HepG2 (cell line): Measurements from ENCODE around the gene HYOU1. TPM values are rescaled to one million over a fixed set of nuclear protein-coding genes. Genes with fewer than 3 reads are reported as not detected.

Source experiments
- ATAC-seq: fragments of 200-7000 bp; cut with Tn5 transposase; 3 replicates; pipeline ENCODE4 v1.9.1; 2020; ENCODE audit warnings: mild to moderate bottlenecking, moderate library complexity
- BruUV-seq: library from RNA; stranded (reverse); fragments of 400-500 nt; replicated peaks from 2 replicates; lab custom pipeline; 2021; lab: Mats Ljungman, UMichigan
- CTCF ChIA-PET: fragments of 300-600 bp; formaldehyde crosslinking; extraction: SDS; loops from one replicate; lab custom pipeline; 2021; ENCODE audit warnings: low total read pairs, inconsistent platforms, low intra/inter-chr PET ratio; lab: Yijun Ruan, JAX
- POLR2A ChIA-PET: fragments of 350-600 bp; sonication (Branson Sonifier 250); formaldehyde crosslinking; loops from one replicate; lab custom pipeline; 2020; ENCODE audit warnings: antibody characterized with exemption, inconsistent platforms; lab: Yijun Ruan, JAX
- DNase-seq: peaks from one replicate; pipeline ENCODE4 v3.0.0-alpha.2; 2015; ENCODE audit warnings: low spot score
- FAIRE-seq: peaks from 3 replicates; lab custom pipeline; 2011; peaks lifted over from hg19 to GRCh38; lab: Jason Lieb, UNC
- H2AFZ ChIP-seq: one replicate; pipeline ENCODE4 v1.6.1; 2011; ENCODE audit warnings: low read length, inconsistent platforms
- H3K27ac ChIP-seq: fragments of 300-600 bp; 3 replicates; pipeline ENCODE4 v1.8.0; 2011; ENCODE audit warnings: mixed run types, mild to moderate bottlenecking, mixed read lengths, low read length, inconsistent platforms; ENCODE audit not compliant: insufficient read depth; ENCODE audit errors: extremely low read length
- H3K27me3 ChIP-seq, 2 experiments: fragments of 200-600 bp in 1 of 2; 2 replicates in 1 of 2; 3 replicates in 1 of 2; pipeline versions ENCODE4 v1.6.0 to v1.8.0; 2011; ENCODE audit warnings: low read length in 2 of 2, mild to moderate bottlenecking in 2 of 2, moderate library complexity in 2 of 2, inconsistent platforms in 1 of 2; ENCODE audit not compliant: insufficient read depth in 2 of 2, control insufficient read depth in 1 of 2
- H3K36me3 ChIP-seq, 2 experiments: fragments of 200-600 bp in 1 of 2; replicated peaks in 1 of 2; 2 replicates in 1 of 2; 3 replicates in 1 of 2; pipeline versions ENCODE4 v1.5.1 to v1.8.0; 2011; ENCODE audit warnings: low read length in 2 of 2, inconsistent platforms in 1 of 2; ENCODE audit not compliant: insufficient read depth in 2 of 2, control insufficient read depth in 1 of 2
- H3K4me1 ChIP-seq: 2 replicates; pipeline ENCODE4 v1.5.1; 2012; ENCODE audit warnings: low read length, inconsistent platforms; ENCODE audit not compliant: insufficient read depth
- H3K4me2 ChIP-seq: 2 replicates; pipeline ENCODE4 v1.6.0; 2011; ENCODE audit warnings: low read depth, low read length, inconsistent platforms
- H3K4me3 ChIP-seq, 3 experiments: fragments of 200-600 bp in 1 of 3; sonication (generic), shearing (Covaris generic) in 1 of 3; replicated peaks in 1 of 3; 2 replicates each; pipeline ENCODE4 v1.5.1; 2011 to 2016; ENCODE audit warnings: low read length in 3 of 3, inconsistent platforms in 2 of 3, low read depth in 2 of 3, mild to moderate bottlenecking in 2 of 3, control low read depth in 1 of 3, mixed read lengths in 1 of 3; ENCODE audit not compliant: insufficient read depth in 1 of 3
- H3K79me2 ChIP-seq: one replicate; pipeline ENCODE4 v1.6.1; 2011; ENCODE audit warnings: low read length, inconsistent platforms; ENCODE audit not compliant: insufficient read depth
- H3K9ac ChIP-seq: 2 replicates; pipeline ENCODE4 v1.6.0; 2011; ENCODE audit warnings: mild to moderate bottlenecking, low read depth, low read length, inconsistent platforms; ENCODE audit not compliant: insufficient read depth
- H3K9me3 ChIP-seq: 2 replicates; pipeline ENCODE4 v1.5.1; 2012; ENCODE audit warnings: mild to moderate bottlenecking, low read length
- H4K20me1 ChIP-seq: 2 replicates; pipeline ENCODE4 v1.6.0; 2011; ENCODE audit warnings: inconsistent platforms, mild to moderate bottlenecking, low read length, moderate library complexity; ENCODE audit not compliant: insufficient read depth
- DDIT3 ChIP-seq: sonication (generic); formaldehyde crosslinking; IDR thresholded peaks from 2 replicates; pipeline ENCODE4 v1.4.0; 2020; ENCODE audit warnings: mild to moderate bottlenecking, missing genetic modification reagents
- HDAC2 ChIP-seq: sonication (generic); formaldehyde crosslinking; IDR thresholded peaks from 2 replicates; pipeline ENCODE4 v1.4.0; 2020; ENCODE audit warnings: missing genetic modification reagents
- NFKBIZ ChIP-seq: IDR thresholded peaks from 2 replicates; pipeline ENCODE4 v1.6.1; 2018; ENCODE audit warnings: missing genetic modification reagents, missing compliant biosample characterization
- NPAS2 ChIP-seq: sonication (generic); formaldehyde crosslinking; IDR thresholded peaks from 2 replicates; pipeline ENCODE4 v1.8.0; 2022; ENCODE audit warnings: mild to moderate bottlenecking, missing genetic modification reagents, borderline replicate concordance
- PATZ1 ChIP-seq: sonication (generic); formaldehyde crosslinking; IDR thresholded peaks from 2 replicates; pipeline ENCODE4 v1.4.0; 2020; ENCODE audit warnings: missing genetic modification reagents
- RELA ChIP-seq: sonication (generic); formaldehyde crosslinking; IDR thresholded peaks from 2 replicates; pipeline ENCODE4 v1.4.0; 2020; ENCODE audit warnings: missing genetic modification reagents
- REST ChIP-seq, 2 experiments: IDR thresholded peaks; 2 replicates each; pipeline ENCODE4 v1.6.1; 2011 to 2012; ENCODE audit warnings: low read length in 2 of 2, borderline replicate concordance in 1 of 2, low read depth in 1 of 2, mild to moderate bottlenecking in 1 of 2, moderate library complexity in 1 of 2
- SMARCE1 ChIP-seq: fragments of 450-650 bp; IDR thresholded peaks from 2 replicates; pipeline ENCODE4 v1.6.1; 2017; ENCODE audit warnings: borderline replicate concordance
- TBX2 ChIP-seq: sonication (generic); formaldehyde crosslinking; IDR thresholded peaks from 2 replicates; pipeline ENCODE4 v1.5.0; 2020; ENCODE audit warnings: missing genetic modification reagents, mild to moderate bottlenecking, borderline replicate concordance
- ZBED4 ChIP-seq: sonication (generic); formaldehyde crosslinking; IDR thresholded peaks from 2 replicates; pipeline ENCODE4 v1.4.0; 2020; ENCODE audit warnings: missing genetic modification reagents, borderline replicate concordance
- ZNF781 ChIP-seq: sonication (generic); formaldehyde crosslinking; IDR thresholded peaks from 2 replicates; pipeline ENCODE4 v1.5.1; 2020; ENCODE audit warnings: borderline replicate concordance, mild to moderate bottlenecking, missing genetic modification reagents; ENCODE audit errors: not compliant biosample characterization
- ZNF782 ChIP-seq: sonication (generic); formaldehyde crosslinking; IDR thresholded peaks from 2 replicates; pipeline ENCODE4 v1.4.0; 2020; ENCODE audit warnings: missing genetic modification reagents, mild to moderate bottlenecking, borderline replicate concordance
- ZNF816 ChIP-seq: sonication (generic); formaldehyde crosslinking; IDR thresholded peaks from 2 replicates; pipeline ENCODE4 v1.8.0; 2022; ENCODE audit warnings: missing genetic modification reagents, mild to moderate bottlenecking, borderline replicate concordance
- ZSCAN31 ChIP-seq: sonication (generic); formaldehyde crosslinking; IDR thresholded peaks from 2 replicates; pipeline ENCODE4 v1.5.0; 2020; ENCODE audit warnings: low read depth, mild to moderate bottlenecking, missing genetic modification reagents
- WGBS: methylation state at CpG from one replicate; pipeline ENCODE4 v1.1.6; 2017; ENCODE audit warnings: low lambda C conversion rate; 5-methylcytosine and 5-hydroxymethylcytosine counted together
- in situ Hi-C: cut with HindIII; loops from 2 replicates; pipeline ENCODE4 v1.10.0; 2017; ENCODE audit warnings: low pct_unique_long_range_greater_than_20kb; ENCODE audit not compliant: extremely low pct_ligation_motif_present
- intact Hi-C: fragments of 100-400 bp; cut with micrococcal nuclease; formaldehyde crosslinking; loops from one replicate; pipeline ENCODE4 v1.10.0; 2022; ENCODE audit not compliant: unreplicated experiment
- polyA plus RNA-seq, 8 experiments: library from polyadenylated mRNA; depleted of rRNA in 3 of 8; stranded (reverse) in 7 of 8; unstranded in 1 of 8; fragments of >200 nt; fragmentation: Illumina TruSeq in 4 of 8; extraction: Trizol in 4 of 8; gene quantifications; 2 replicates each; pipeline versions ENCODE4 v1.2.1 to v1.2.3, GENCODE V29; 2011 to 2016; ENCODE audit warnings: low read depth in 4 of 8, missing spikeins in 1 of 8, mixed read lengths in 1 of 8; ENCODE audit not compliant: insufficient read depth in 1 of 8
- total RNA-seq, 5 experiments: library from RNA; depleted of rRNA; stranded (reverse); fragments of >200 nt; fragmentation: Illumina TruSeq; extraction: Trizol; gene quantifications; 2 replicates each; pipeline ENCODE4 v1.2.3, GENCODE V29; 2016; ENCODE audit warnings: low read depth in 1 of 5

The HYOU1 gene
- total and polyA plus RNA-seq, 2 of the 13 experiments (the other 11 are each of a cell fraction or from before 2014, with no cell fraction given) = 127 to 155 TPM

GRCh38 chr11:119011476-119012053, 45.4 kb downstream of the HYOU1 start:
- peaks cover 16% of the 10 kb centered on the region for H3K4me1 ChIP-seq
- no TSS peak for BruUV-seq
- H3K4me3 ChIP-seq = no peak overlapping the region
- ChIA-PET CTCF (no interaction called here), POLR2A (no interaction called here)
- peak; percentile 21 for ATAC-seq
- DNase-seq = no peak
- intact Hi-C loops = no loop called here
- no peak for FAIRE-seq
- H2AFZ ChIP-seq = no peak overlapping the region
- H3K79me2 ChIP-seq = peaks cover 12% of the 10 kb centered on the region
- H3K36me3 ChIP-seq = peaks cover 8 to 60% of the 10 kb centered on the region in 2 experiments
- H3K9me3 ChIP-seq = no peaks in the 10 kb centered on the region
- no peak overlapping the region for H3K9ac ChIP-seq
- 93% methylated on average over 6 of the region's 6 CpGs for WGBS
- no peaks in the 10 kb centered on the region for H3K27me3 ChIP-seq
- H3K4me2 ChIP-seq = no peak overlapping the region
- H3K27ac ChIP-seq = no peak overlapping the region
- in situ Hi-C loops = no loop called here
- H4K20me1 ChIP-seq = peaks cover 14% of the 10 kb centered on the region
- TF ChIP-seq ZNF781 (no peak), ZNF816 (CRISPR knock-in tag) (no peak), NFKBIZ (no peak), NPAS2 (no peak), ZBED4 (CRISPR knock-in tag) (no peak), ZSCAN31 (CRISPR knock-in tag) (no peak), ZNF782 (no peak), TBX2 (no peak), PATZ1 (CRISPR knock-in tag) (no peak), DDIT3 (CRISPR knock-in tag) (no peak), RELA (no peak), SMARCE1 (no peak), HDAC2 (CRISPR knock-in tag) (no peak), REST (IDR thresholded peaks at IDR 0.05; ENCODE audit: borderline replicate concordance in 1 of 2, low read depth in 1 of 2, low read length in 2 of 2) (no peak)
